ENCODE measurements around the gene PDGFD.

PDGFD gene

DNA sequence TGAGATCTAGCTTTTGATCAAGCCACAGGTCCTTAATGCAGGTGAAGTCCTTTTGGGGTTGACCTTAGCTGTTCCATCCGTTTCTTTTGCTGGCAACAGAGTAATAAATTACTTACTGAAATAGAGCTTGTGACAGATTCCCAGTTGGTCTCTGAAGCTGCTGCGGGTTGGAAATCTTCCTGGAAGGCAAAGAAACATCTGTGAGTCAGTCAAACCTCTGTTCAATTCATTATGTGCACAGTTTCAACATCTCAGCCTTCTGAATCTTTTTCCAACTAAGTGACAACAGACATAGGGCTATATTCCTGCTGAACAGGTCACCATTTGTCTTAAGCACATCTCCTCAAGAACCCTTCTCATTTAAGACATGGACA, 216.4 kb downstream of the PDGFD start:
- no peak for DNase-seq

DNA sequence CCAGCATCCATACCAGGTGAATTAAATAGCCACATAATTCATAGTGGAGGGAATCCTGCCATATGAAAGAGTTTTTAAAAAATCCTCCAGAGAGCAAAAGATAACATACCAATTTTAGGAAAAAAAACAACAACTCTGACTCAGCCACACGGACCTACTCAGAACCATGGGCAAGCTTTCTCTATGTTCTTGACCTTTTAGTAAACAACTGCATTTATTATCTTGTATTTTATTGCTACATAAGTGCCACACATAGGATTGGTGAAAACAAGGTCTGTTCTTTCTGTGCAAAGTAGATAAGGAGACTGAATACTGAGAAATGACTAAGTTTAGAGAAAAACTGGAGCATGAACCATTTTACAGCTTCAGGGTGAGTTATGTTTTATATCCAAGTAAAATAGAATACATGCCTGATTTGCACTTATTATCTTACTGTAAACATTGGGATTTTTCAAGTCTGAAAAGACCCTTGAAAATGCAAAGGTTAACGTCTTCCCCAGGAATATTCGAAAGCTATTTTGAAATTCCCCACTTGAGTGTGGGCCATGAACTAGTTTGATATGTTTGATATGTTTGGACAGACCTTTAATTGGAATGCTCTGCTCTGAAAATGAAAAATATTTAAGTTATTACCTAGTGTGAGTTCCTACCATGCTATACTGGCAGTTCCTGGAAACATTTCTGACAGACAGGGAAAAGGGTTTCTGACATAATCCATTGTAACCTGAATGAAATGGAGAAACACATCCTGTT, 217.0 kb downstream of the PDGFD start:
- no peak for DNase-seq

DNA sequence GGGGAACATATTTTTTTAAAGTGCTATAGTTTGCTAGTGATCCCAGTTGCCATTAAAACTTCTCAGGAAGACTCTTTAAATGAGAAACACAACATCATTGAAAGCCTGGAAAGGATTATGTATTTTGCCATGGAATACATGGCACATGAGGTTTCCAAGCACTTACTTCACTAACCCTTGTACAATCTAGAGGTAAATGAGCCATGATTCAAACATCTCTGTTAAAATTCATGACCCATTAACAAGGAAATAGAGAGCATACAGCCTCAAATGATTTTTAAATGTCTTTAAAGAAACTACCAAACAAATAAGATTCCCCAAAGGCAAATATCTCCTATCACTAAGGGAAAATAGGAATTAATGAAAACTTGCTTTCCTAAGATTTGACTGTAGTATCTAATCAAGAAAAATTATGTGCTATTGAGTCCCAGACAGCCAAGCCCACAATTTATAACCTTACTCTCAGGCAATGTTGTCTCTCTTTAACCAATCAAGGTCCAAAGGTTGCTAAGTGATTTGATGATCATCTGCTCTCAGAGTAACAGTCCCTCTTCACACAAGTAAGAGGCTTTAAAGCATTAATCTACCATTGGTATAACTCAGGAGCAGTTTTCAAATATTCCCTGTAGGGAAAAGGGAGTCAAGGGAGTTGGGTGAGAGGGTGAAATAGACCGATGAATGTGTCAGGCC, 219.6 kb downstream of the PDGFD start:
- DNase-seq: no peak

DNA sequence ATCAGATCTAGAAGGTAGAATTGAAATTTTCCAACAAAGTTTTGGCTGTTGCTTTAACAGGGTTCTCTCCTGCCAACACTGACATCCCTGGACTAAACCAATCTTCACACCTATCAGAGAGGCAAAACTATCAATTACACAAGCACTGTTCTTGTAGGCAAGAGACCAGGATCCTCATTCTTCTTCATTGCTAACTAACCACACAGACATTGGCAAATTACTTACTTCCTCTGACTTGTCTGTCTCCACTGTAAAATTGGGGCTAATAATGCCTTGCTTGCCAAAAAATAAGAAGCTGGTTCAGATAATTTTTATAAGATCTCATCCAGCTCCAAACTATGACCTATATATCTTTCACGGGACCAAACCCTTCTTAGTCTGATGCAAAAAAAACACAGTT, 221.3 kb downstream of the PDGFD start:
- DNase-seq: no peak

DNA sequence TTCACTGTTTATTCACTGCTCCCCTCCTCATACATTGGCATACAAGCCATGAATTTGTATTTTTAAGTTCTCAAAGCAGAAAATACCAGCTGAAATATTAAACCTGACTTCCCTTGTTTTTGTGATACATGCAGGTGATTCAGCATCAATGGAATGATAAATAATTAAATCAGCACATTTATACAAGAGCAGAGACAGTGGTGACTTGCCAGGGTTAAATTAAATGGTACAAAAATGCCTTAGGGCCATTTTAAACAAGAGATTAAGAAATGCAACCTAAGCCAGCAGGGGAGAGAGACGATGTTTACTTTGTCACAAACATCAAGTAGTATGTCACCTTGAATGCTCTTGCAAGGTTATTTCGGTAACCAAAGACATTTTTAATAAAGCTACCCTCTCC, 223.4 kb downstream of the PDGFD start:
- no peak for DNase-seq

DNA sequence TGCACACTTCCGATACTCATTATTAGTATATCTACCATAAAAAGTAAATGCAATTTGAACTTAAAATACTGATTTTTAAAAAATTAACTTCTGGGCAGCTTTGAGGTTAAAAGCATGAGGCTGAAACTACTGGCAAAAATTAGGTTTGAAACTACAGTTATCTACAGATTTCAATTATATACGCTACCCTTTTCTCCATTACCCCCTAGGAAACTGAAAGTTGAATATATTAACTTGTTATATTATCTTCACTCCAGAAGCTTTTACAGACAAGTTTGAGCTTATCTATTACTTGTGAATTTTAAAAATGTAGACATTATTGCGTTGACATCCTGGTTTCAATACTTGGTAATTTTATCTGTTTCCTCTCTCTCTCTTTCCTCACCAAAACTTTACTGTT, 224.3 kb downstream of the PDGFD start:
- DNase-seq: no peak

DNA sequence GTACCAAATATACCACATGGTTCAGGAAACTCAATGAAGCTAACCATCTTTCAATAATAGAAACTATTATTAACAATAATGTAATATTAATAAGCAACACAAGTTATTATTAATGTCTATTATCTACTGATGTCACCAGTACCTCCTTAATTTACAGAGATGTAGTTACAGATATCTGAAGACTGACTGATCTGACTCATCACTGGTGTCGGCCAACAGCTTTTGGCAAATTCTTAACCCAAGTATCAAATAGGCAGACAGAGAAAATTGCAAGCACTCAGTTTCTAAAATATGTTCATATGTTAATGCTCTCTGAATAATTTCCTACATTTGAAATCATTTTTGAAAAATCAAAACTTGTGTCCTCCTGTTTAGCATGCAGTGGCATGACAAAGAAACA, 227.9 kb downstream of the PDGFD start:
- no peak for DNase-seq

DNA sequence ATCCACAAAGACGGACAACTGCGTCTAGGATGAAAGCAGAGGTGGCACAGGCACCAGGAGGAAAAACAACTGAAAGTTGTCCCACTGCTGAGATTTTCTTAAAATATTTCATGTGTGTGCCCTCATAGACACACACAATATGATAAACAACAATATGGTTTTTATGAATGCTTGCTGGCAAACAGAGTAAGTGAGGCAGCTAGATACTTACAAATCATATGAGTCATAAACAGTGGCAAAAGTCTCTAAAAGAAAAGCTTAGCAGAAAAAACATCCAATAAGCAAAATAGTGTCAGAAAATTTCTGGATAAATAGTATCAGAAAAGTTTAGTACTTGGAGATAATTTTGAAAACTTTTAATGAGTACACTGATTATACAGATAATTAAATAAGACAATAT, 228.7 kb downstream of the PDGFD start:
- DNase-seq: no peak

DNA sequence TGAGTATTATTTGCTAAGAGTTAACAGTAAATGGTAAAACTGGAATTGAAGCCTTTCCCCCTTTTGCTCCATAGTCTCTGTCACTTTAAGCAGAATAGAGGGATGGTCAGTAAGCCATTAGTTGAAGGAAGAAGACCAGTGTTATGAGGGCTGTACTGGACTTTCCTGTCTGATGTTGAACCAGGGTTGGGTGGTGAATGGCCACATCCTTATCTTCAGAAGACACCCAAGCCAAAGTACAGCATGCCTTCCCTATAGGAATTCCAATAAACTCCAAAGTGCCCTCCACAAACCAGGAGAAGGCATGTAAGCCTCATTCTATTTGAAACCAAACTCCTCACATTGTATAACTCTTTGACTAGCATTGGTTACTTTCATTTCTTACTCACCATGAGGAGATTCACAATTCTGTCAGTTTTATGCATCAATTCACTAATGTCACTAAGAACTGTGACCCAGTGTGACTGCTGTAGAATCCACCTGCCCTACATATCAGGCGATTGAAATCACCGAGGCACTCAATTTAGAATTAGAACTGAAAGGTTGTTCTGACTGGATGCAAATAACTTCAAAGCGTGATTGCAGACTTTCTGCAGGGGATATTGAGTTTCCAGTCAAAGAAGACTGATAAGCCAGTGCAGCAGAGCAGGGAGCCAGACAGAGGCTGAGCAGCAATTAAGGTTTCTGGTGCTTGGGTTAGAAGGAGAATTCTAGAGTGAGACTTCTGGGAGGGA, 234.6 kb downstream of the PDGFD start:
- no peak for DNase-seq

DNA sequence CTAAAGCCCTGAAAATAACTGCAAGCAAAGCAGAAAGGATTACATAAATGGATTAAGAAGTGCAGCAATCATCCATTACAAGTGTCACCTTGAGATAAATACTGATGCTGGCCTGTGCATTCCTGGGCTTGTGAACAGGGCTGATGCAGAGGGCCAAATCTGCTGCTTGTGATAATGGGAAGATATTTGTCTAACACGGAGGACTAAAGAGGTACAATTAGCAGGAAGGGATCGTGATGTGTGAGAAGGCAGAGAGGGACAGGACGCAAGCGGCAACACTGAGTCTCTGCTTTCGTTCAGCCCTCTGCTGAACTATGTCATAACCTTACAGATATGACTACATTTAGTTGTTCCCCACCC, 235.2 kb downstream of the PDGFD start:
- DNase-seq: no peak

DNA sequence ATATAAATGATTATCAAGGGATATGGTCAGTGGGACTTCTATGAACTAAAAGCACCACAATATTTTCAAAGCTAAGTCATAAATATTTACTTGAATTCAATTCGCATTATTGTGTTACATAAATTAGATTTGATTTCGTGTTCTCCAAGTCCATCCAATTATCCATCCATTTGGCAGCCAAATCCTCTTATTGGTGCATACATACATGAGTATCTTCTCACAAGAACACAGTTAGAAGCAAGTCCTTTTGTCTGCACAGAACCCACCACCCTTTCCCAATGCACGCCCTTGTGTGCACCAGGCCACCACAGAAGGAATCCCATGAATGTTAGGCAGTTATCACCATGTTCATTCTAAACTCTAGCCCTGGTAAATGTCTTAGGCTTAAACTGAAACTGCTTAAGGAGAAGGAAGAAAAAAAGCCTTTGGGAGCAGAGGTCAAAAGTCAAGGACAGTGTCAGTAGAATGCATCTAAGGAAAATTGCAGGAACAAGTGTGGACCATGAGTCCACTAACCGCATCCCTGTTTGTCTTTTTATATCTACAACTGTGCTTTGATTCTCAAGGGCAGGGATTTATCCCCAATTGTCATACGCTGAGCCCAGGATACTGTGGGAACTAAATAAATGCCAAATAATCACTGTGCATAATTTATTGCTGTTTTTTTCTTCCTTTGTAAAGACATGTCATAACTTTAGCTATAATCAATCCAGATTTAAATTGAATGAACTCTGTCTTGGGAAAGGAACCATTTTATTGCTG, 235.7 kb downstream of the PDGFD start:
- DNase-seq: no peak

DNA sequence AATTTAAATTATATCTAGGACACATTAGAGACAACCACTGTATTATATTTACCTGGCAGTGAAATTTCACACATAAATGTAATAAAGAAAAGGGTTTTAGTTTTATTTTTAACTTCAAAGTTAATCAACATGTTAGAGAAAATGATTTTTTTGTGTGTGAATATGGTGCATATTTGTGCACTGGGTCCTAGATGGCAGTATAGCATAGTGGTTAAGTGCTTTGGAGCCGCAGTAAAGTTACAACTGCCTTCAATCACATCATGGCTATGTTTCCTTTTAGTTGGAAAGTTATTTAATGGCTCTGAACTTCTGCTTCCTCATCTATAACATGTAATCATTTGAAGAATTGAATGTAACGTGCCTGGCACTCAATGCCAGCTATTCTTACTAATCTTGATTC, 236.4 kb downstream of the PDGFD start:
- no peak for DNase-seq

DNA sequence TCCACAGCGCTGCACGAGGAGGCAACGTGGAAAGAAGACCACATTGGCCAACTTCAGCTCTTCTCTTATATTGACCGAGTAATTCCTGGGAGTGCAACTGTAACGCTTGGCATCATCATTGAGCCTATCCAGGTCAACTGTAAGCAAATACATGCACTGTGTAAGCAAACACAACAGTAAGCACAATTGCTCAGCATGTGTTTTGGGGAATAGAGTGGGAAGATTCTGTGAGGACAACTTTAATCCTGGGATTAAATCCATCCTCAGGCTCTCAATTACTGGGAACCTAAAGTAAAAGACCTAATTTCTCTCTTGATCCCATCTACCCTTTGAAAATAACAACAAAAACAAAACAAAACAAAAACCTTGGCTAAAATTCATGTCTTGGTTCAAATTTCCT, 237.0 kb downstream of the PDGFD start:
- no peak for DNase-seq

DNA sequence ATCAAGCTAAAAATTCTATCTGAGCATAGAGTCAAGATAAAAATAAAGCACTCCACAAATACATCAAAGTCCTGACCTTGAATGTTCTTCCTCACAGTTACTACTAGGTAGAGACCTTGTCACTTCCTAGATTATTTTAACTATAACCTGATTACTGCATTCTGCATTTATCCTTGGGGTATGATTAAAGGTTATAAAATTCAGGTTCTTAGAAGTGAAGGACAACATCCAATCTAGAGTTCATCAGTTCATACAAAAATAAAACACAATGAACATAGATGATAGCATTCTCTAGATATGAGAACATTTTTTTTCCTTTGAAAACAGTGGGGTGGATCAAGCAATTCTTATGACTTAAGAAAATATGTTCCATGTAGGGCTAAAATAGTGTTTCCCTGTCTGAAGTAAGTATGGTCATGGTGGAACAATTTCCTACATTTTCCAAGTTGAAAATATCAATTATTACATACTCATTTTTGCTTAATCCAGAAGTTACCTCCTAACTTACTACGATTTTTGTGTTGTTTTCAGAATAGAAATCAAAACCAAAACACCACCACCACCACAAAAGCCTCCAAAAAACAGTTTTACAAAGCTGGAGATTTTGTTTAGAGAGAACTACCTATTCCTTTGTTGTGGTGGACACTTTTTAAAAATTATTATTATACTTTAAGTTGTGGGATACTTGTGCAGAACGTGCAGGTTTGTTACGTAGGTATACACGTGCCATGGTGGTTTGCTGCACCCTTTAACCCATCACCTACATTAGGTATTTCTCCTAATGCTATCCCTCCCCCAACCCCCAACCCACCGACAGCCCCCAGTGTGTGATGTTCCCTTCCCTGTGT, 239.6 kb downstream of the PDGFD start:
- no peak for DNase-seq

DNA sequence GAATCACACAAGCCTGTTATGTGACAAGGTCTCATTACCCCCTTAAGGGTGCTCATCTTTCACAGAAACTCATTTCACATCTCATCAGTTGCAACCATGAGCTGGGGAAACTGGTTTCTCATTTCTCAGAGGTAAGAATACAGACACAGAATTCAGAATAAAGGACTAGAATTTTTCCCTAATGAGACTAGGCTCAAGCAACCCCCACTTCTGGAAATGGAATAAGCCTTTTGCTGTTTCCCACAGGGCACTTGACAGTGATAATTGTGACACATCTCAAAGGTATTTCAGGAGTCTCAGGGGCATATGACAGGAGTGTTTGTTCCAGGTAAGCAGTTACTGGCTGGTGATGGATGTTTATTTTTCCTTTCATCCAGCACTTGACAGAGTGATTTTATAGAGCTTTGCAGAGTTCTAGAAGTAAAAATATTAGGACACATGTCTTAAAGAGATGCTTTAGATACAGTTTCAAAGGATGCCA, 240.5 kb downstream of the PDGFD start:
- no peak for DNase-seq

DNA sequence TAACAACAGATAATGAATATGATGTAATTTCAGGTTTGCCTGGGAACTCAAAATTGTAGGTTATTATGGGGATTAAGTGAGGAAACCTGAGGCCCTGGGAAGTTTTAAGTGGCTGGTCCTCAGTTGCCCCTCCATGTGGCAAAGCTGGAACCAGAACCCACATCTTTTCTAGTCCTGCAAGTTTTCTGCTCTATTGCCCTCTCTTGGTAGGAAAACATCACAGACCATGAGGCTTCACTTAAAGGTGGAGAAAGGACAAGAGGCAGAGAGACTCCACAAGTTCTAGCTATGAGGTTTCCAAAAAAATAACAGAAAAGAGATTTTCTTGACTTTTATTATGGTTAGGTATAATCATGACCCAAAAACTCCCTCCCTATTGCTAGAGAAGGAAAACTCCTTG, 243.0 kb downstream of the PDGFD start:
- no peak for DNase-seq

DNA sequence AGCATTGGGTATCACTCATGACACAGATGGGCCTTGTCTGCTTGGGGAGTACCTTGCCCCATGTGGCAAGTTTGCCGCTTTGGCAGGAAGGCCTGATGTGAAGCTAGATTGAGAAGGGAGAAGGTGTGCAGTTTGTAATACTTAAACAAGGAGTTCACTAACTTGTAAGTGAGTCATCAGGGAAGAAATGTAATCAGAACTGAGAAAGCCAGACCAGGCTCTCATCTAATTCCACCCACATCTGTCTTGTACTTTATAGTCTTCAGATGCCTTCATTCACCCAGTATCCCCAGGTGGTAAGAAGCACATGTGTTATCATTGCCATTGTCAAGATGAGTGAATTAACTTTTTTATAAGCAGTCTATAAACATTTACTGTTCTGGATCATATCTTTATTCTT, 243.5 kb downstream of the PDGFD start:
- no peak for DNase-seq

DNA sequence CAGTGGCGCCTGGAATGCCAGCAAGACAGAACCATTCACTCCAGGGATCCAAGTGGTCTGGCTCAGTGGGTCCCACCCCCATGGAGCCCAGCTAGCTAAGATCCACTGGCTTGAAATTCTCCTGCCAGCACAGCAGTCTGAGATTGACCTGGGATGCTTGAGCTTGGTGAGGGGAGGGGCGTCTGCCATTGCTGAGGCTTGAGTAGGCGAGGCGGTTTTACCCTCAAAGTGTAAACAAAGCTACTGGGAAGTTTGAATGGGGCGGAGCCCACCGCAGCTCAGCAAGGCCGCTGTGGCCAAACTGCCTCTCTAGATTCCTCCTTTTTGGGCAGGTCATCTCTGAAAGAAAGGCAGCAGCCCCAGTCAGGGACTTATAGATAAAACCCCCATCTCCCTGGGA, 253.2 kb downstream of the PDGFD start:
- DNase-seq: no peak

DNA sequence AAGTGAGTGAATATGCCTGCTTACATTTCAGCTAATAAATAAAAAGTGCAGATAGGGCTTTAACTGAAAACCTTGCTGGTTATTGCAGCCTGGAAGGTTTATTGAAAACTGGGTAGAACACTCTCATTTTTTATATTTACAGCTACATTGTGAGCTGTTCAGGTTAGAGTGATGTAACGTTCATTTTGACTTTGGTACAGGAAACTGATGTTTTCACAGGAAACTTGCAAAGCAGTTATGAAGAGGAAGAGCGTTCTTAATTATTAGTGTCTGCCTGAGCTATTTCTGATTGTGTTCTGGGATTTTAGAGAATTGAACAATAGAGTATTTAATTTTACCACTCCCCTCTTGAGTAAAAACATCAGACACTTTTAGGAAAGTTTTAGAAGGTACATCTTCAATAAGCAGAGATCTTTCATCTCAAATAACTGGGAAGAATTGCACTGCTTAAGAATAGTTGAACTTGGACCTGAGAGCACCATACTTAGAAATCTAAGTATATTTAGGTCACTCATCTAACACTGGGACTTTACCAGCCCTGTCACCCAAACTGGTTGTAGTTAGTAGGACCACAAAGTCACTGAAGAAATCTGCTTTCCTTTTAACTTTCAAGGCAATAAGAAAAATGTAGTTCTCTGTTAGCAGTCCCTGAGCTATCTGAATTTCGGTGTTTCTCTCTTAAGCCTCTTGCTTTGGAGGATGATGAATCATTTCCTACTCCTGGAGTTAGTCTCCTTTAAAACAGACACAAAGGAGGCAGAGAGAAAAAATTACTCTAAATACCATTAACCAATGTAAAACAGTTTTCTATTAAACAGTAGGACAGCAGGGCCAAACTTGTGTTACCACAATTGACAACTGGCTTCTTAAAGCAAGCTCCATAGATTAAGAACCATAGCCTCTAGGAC, 256.1 kb downstream of the PDGFD start:
- DNase-seq: no peak

DNA sequence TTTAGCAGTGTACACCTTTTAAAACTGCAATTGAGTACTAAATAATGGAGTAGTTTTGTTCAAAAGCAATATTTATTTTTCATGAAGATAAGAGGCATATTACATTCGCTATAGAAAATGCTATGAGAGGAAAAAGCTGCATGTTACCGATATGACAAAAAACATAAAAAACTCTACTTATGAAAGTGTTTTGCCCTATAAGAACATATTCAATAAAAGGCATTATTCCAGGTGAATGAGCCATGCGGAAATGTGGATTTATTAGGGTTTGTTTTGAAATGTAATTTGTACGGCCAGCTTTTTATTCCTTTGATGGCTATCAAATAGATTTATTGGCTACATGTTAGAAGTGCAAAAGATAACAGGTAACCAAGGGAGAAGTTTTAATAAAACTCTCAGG, 256.8 kb downstream of the PDGFD start:
- DNase-seq: no peak

DNA sequence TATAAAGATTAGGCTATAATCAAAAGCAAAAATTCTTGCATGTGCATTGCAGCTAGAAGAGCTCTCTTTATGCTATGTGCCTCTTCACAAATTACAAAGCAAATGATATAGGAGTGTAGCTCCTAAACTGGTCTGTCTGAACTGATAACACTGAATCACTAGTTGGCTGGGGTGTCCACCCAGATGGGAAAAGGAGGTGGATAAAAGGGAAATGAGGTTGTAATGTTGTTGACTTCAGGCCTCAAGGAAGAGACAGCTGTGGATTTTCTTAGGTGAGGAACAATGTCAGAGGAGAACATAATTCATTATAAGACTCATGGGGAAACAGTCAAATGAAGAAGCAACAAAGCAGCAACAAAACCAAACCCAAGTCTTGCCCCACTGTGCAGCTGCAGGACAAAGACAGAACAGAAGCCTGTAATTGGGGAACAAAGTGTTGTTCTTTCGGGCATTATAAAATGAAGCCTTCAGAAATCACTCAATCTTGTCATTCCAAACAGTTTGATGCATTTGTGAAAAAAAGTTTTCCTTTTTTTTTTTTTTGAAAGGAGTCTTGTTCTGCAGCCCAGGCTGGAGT, 257.6 kb downstream of the PDGFD start:
- DNase-seq: no peak
